K562 (cell line): ENCODE data around the gene ITGAL. TPM values are rescaled to one million over a fixed set of nuclear protein-coding genes. Genes with fewer than 3 reads are reported as not detected.
A peak's percentile ranks its signal among the peaks of the same experiment; 100 is the strongest.

ENCODE experiments used
- BRD9 ChIP-seq: fragments of 450-650 bp; IDR thresholded peaks from 2 replicates; pipeline ENCODE4 v1.6.1; 2018; ENCODE audit warnings: low read depth; ENCODE audit not compliant: partially characterized antibody
- CC2D1A ChIP-seq: fragments of 450-650 bp; IDR thresholded peaks from 2 replicates; pipeline ENCODE4 v1.6.1; 2017; ENCODE audit warnings: mild to moderate bottlenecking
- FOXK1 ChIP-seq: sonication (generic); formaldehyde crosslinking; IDR thresholded peaks from 2 replicates; pipeline ENCODE4 v1.8.0; 2022; ENCODE audit warnings: missing genetic modification reagents, mild to moderate bottlenecking, borderline replicate concordance
- HMGN3 ChIP-seq: IDR thresholded peaks from 2 replicates; pipeline ENCODE4 v1.6.1; 2011; ENCODE audit warnings: borderline replicate concordance, low read depth, mild to moderate bottlenecking, mixed read lengths, low read length; ENCODE audit not compliant: insufficient read length; ENCODE audit errors: extremely low read depth
- KLF10 ChIP-seq: fragments of 250-450 bp; sonication (Bioruptor Pico); IDR thresholded peaks from 2 replicates; pipeline ENCODE4 v1.6.1; 2021; ENCODE audit warnings: matching md5 sums
- MED1 ChIP-seq: sonication (generic); formaldehyde crosslinking; IDR thresholded peaks from 2 replicates; pipeline ENCODE4 v1.8.1; 2023; ENCODE audit warnings: missing genetic modification reagents, borderline replicate concordance
- NCOR1 ChIP-seq: fragments of 450-650 bp; IDR thresholded peaks from 2 replicates; pipeline ENCODE4 v1.6.1; 2016; ENCODE audit warnings: mild to moderate bottlenecking, moderate library complexity
- POLR2AphosphoS5 ChIP-seq: IDR thresholded peaks from 2 replicates; pipeline ENCODE4 v1.6.1; 2011; ENCODE audit warnings: mild to moderate bottlenecking, low read depth, low read length, moderate library complexity; ENCODE audit not compliant: control insufficient read depth, insufficient read depth
- PTRF ChIP-seq: fragments of 450-650 bp; IDR thresholded peaks from 2 replicates; pipeline ENCODE4 v1.6.1; 2016; ENCODE audit warnings: mild to moderate bottlenecking, missing genetic modification characterization, missing compliant biosample characterization
- RBM25 ChIP-seq: fragments of 200-400 bp; formaldehyde crosslinking; IDR thresholded peaks from 2 replicates; pipeline ENCODE4 v1.6.1; 2018; ENCODE audit warnings: low read length, low read depth, moderate library complexity; ENCODE audit not compliant: severe bottlenecking
- RCOR1 ChIP-seq, 2 experiments: IDR thresholded peaks; 2 replicates each; pipeline ENCODE4 v1.6.1; 2012; ENCODE audit warnings: low read depth in 2 of 2, low read length in 2 of 2, borderline replicate concordance in 1 of 2, improper control_type of control experiment in 1 of 2
- TRIM28 ChIP-seq: fragments of 450-650 bp; IDR thresholded peaks from 2 replicates; pipeline ENCODE4 v1.6.1; 2017
- ZBTB17 ChIP-seq: fragments of 450-650 bp; formaldehyde crosslinking; IDR thresholded peaks from 2 replicates; pipeline ENCODE4 v1.4.0; 2020; ENCODE audit warnings: mild to moderate bottlenecking
- ZNF143 ChIP-seq: sonication (generic); formaldehyde crosslinking; IDR thresholded peaks from 2 replicates; pipeline ENCODE4 v1.9.0; 2022; ENCODE audit warnings: mild to moderate bottlenecking, missing genetic modification reagents
- ZNF174 ChIP-seq: fragments of 250-450 bp; sonication (Bioruptor Pico); IDR thresholded peaks from 2 replicates; pipeline ENCODE4 v1.4.0; 2020; ENCODE audit warnings: mild to moderate bottlenecking
- ZNF217 ChIP-seq: sonication (generic); formaldehyde crosslinking; IDR thresholded peaks from 2 replicates; pipeline ENCODE4 v1.8.0; 2022; ENCODE audit warnings: mild to moderate bottlenecking, missing genetic modification reagents
- polyA plus RNA-seq, 8 experiments: library from polyadenylated mRNA; depleted of rRNA in 4 of 8; stranded (reverse) in 5 of 8; unstranded in 3 of 8; fragments of >200 nt; fragmentation: Nextera tagmentation in 2 of 8; fragmentation: Illumina TruSeq in 1 of 8; extraction: Ambion mirVana in 2 of 8; extraction: Trizol in 1 of 8; gene quantifications; 2 replicates each; pipeline versions ENCODE4 v1.2.1 to v1.2.3, GENCODE V29; 2011 to 2014; ENCODE audit warnings: inconsistent platforms in 1 of 8, missing spikeins in 1 of 8
- total RNA-seq, 7 experiments: library from RNA; depleted of rRNA in 6 of 7; stranded (reverse); fragments of >200 nt in 6 of 7; fragmentation: Illumina TruSeq in 2 of 7; extraction: Trizol in 2 of 7; gene quantifications; 2 replicates each; pipeline versions ENCODE4 v1.2.1 to v1.2.3, GENCODE V29; 2011 to 2021; ENCODE audit warnings: low replicate concordance in 1 of 7
- TF ChIP-seq, protein P1 (sequence below), 2 experiments: fragments of 250-450 bp in 1 of 2; fragments of 450-650 bp in 1 of 2; sonication (Bioruptor Pico) in 1 of 2; IDR thresholded peaks; 2 replicates each; pipeline versions ENCODE4 v1.6.1 to v1.8.0; 2016 to 2021; ENCODE audit warnings: mild to moderate bottlenecking in 2 of 2, moderate library complexity in 2 of 2, missing compliant biosample characterization in 1 of 2, missing genetic modification characterization in 1 of 2
- TF ChIP-seq, protein P2 (sequence below): fragments of 150-350 bp; IDR thresholded peaks from 2 replicates; pipeline ENCODE4 v1.6.1; 2014; ENCODE audit warnings: low read depth, mild to moderate bottlenecking, low read length, borderline replicate concordance
- TF ChIP-seq, protein P3 (sequence below): fragments of 450-650 bp; formaldehyde crosslinking; conservative IDR thresholded peaks from 2 replicates; pipeline ENCODE4 v1.4.0; 2022; ENCODE audit warnings: mild to moderate bottlenecking, missing genetic modification characterization
- TF ChIP-seq, protein P4 (sequence below): fragments of 450-650 bp; IDR thresholded peaks from 2 replicates; pipeline ENCODE4 v1.6.1; 2016

ITGAL gene
- total and polyA plus RNA-seq, 9 of the 15 experiments (the other 6 are each of a cell fraction or from before 2014, with no cell fraction given): 0.01 to 0.53 TPM; not detected in 7

DNA sequence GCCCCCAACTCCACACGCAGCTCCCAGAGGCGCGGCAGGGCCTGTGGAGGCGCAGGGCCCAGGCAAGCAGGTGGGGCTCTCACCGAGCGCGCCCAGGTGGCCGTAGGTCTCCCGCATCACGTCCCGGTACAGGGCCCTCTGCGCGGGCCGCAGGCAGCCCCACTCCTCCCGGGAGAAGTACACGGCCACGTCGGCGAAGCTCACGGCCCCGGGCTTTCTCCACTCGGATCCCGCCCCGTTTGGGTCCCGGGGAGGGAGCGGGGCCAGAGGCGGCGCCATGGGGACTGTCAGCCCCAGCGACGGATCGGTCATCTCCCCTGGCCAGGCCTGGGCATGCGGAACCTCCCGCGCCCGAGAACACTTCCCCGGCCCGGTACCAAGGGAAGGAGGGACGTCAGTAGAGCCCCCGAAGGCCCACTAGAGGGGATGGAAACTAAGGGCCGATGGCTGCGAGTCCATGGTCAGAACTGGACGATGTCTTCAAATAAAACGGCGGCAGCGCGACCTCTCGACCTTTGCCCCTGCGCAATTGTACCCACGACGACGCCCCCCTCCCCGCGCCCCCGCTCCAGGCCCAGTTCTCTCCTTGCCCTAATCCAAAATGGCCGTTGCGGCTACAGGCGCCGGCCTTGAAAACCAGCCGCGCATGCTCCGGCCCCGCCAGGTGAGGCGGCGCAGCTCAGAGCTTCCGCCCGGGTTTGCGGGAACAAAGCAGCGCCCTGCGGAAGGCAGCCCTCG lies 62.0 kb downstream of the ITGAL start, which contains the start of gene ZNF747 (continued):
- TF ChIP-seq HMGN3 (peak; percentile 49), KLF10 (CRISPR knock-in tag) (no peak), FOXK1 (CRISPR knock-in tag) (no peak), ZNF143 (CRISPR knock-in tag) (0 out of 2 replicates have a peak, but pooled peaks have one; percentile 35), ZBTB17 (peak; percentile 97), PTRF (tag) (no peak), POLR2AphosphoS5 (peak; percentile 80), BRD9 (no peak), CC2D1A (no peak), RCOR1 (IDR thresholded peaks at IDR 0.05; ENCODE audit: borderline replicate concordance in 1 of 2, low read depth in 2 of 2, low read length in 2 of 2) (no peak), TRIM28 (no peak), RBM25 (no peak), ZNF217 (CRISPR knock-in tag) (no peak), ZNF174 (CRISPR knock-in tag) (no peak), NCOR1 (no peak), MED1 (CRISPR knock-in tag) (no peak)
- TF ChIP-seq, protein P1, sequence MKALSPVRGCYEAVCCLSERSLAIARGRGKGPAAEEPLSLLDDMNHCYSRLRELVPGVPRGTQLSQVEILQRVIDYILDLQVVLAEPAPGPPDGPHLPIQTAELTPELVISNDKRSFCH (CRISPR knock-in tag; IDR thresholded peaks at IDR 0.05): no peak
- TF ChIP-seq, protein P1 (tag; IDR thresholded peaks at IDR 0.05): no peak; the same call in 1 of the 2 replicates
- TF ChIP-seq, protein P2, sequence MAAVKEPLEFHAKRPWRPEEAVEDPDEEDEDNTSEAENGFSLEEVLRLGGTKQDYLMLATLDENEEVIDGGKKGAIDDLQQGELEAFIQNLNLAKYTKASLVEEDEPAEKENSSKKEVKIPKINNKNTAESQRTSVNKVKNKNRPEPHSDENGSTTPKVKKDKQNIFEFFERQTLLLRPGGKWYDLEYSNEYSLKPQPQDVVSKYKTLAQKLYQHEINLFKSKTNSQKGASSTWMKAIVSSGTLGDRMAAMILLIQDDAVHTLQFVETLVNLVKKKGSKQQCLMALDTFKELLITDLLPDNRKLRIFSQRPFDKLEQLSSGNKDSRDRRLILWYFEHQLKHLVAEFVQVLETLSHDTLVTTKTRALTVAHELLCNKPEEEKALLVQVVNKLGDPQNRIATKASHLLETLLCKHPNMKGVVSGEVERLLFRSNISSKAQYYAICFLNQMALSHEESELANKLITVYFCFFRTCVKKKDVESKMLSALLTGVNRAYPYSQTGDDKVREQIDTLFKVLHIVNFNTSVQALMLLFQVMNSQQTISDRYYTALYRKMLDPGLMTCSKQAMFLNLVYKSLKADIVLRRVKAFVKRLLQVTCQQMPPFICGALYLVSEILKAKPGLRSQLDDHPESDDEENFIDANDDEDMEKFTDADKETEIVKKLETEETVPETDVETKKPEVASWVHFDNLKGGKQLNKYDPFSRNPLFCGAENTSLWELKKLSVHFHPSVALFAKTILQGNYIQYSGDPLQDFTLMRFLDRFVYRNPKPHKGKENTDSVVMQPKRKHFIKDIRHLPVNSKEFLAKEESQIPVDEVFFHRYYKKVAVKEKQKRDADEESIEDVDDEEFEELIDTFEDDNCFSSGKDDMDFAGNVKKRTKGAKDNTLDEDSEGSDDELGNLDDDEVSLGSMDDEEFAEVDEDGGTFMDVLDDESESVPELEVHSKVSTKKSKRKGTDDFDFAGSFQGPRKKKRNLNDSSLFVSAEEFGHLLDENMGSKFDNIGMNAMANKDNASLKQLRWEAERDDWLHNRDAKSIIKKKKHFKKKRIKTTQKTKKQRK: no peak
- TF ChIP-seq, protein P3, sequence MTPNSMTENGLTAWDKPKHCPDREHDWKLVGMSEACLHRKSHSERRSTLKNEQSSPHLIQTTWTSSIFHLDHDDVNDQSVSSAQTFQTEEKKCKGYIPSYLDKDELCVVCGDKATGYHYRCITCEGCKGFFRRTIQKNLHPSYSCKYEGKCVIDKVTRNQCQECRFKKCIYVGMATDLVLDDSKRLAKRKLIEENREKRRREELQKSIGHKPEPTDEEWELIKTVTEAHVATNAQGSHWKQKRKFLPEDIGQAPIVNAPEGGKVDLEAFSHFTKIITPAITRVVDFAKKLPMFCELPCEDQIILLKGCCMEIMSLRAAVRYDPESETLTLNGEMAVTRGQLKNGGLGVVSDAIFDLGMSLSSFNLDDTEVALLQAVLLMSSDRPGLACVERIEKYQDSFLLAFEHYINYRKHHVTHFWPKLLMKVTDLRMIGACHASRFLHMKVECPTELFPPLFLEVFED (CRISPR knock-in tag): no peak
- TF ChIP-seq, protein P4, sequence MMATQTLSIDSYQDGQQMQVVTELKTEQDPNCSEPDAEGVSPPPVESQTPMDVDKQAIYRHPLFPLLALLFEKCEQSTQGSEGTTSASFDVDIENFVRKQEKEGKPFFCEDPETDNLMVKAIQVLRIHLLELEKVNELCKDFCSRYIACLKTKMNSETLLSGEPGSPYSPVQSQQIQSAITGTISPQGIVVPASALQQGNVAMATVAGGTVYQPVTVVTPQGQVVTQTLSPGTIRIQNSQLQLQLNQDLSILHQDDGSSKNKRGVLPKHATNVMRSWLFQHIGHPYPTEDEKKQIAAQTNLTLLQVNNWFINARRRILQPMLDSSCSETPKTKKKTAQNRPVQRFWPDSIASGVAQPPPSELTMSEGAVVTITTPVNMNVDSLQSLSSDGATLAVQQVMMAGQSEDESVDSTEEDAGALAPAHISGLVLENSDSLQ: no peak
